Stimulated activated CD8-positive, alpha-beta memory T cell treated with anti-CD3 and anti-CD28 coated beads, Interleukin-2, amount 100 ng/mL, for 1 hour (primary cell): ENCODE data around the gene MMP26.
"Not testable (repeated sequence)": the region's sequence is repeated elsewhere in the genome, so short reads cannot be mapped to it uniquely, and the experiment has no call there.

ENCODE experiments used
- DNase-seq, 2 donors: peaks; one replicate each; pipeline ENCODE4 v3.0.0-alpha.2; 2020; ENCODE audit warnings: low read depth in 2 of 2

The MMP26 gene

DNA sequence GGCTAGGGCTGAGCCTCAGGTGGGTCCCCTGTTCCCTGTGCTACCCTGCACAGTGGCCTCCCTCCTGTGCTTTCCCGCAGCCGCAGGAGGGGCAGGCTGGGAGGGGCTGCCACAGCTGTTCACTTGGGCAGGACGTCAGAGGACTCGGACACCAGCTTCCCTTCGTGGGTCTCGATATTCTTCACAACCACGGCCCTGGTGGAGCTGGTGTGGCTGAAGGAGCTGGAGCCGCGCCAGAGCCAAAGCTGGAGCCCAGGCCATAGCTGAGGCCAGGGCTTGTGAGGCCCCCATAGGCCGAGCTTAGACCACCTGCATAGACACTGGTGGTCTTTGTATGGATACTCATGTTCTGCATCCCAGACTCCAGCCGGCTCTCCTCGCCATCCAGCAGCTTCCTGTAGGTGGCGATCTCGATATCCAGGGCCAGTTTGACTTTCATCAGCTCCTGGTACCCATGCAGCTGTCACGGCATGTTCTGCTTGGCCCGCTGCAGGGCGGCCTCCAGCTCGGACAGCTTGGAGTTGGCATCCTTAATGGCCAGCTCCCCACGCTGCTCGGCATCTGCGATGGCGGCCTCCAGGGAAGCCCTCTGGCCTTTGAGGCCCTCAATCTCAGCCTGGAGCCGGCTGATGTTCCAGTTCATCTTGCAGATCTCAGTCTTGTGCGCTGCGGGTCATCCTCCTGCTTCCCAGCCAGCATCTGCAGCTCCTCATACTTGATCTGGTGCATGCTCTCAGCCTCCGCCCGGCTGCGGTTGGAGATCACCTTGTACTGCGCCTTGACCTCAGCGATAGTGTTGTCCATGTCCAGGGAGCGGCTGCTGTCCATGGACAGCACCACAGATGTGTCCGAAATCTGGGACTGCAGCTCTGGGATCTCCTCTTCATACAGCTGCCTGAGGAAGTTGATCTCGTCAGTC is 18.3 kb downstream of the MMP26 start:
- not testable (repeated sequence) for DNase-seq

- no peak for DNase-seq
These were observed 22.6 kb downstream of the MMP26 start for GRCh38 chr11:4727171-4727570.

DNA sequence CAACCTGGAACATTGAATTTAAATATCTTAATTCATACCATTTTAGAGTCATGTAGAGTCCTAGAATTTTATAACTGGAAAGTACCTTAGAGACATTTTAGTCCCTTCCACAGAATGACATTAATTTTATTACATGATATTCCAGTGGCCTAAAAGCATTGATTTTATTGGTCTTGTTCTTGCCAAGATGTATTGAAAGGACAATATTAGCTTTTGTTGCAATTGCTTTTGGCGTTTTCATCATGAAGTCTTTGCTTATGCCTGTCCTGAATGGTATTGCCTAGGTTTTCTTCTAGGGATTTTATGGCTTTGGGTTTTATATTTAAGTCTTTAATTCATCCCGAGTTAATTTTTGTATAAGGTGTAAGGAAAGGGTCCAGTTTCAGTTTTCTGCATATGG is 36.2 kb downstream of the MMP26 start:
- no peak for DNase-seq

- DNase-seq, result no peak
These were observed 43.9 kb downstream of the MMP26 start for GRCh38 chr11:4748438-4748837.

DNA sequence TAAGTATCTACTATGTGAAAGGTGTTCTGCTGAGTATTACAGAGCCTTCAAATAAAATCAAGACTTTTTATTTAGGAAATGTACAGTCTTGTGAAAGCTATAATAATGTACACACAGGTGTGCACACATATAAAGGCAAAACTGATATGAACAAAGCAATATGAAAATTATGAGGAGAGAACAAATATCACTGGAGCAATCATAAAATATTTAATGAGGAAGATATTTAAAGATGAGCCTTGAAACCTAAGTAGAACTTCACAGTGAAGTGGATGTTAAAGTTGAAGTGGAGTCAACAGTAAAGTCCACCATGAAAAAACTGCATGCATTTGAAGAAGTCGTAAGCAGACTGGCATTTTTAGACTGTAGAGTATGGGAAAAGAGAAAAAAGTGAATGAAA is 46.6 kb downstream of the MMP26 start:
- no peak for DNase-seq
